ENCODE data around the gene DNAJC13.

Gene DNAJC13

DNA sequence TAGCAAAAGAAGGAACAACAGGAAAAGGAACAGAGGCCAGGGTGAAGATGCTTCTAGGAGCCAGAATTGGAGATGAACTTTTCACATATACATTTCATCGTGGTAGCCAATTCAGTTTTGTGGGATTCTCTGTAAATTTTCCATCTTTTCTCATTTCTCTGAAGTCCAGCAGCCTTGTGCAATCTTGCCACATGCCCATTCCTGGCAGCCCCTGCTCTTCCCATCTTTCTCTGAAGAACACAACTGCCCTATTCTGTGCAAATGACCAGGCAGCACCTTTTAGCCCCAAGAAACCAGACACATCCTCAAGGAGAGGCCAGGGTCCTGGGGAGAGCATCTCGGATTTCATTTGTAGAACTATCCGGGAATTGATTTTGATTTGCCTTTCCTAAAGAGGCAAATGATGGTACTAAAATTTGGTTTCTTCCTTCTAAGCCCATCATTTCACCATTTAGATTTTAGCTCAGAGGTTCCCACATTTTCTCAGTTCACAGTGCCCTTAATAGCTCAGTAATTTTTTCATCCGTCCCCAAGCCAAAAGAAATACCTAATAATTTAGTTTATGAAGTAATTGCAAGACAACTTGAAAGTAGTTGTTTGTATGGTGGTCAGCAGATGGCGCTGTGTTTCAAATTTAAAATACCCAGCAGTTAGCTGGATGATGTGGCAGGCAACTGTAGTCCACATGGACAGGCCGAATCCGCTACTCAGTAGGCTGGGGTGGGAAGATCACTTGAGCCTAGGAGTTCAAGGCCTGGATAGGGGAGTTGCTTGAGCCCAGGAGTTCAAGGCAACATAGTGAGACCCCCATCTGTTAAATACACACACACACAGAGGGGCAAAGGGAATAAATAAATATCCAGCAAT, 118.5 kb downstream of the DNAJC13 start:
- Histone ChIP-seq H3K27ac (ENCODE audit: low read depth, low read length) (no peak overlapping the region), H3K9ac (ENCODE audit: low read length) (no peak overlapping the region)

DNA sequence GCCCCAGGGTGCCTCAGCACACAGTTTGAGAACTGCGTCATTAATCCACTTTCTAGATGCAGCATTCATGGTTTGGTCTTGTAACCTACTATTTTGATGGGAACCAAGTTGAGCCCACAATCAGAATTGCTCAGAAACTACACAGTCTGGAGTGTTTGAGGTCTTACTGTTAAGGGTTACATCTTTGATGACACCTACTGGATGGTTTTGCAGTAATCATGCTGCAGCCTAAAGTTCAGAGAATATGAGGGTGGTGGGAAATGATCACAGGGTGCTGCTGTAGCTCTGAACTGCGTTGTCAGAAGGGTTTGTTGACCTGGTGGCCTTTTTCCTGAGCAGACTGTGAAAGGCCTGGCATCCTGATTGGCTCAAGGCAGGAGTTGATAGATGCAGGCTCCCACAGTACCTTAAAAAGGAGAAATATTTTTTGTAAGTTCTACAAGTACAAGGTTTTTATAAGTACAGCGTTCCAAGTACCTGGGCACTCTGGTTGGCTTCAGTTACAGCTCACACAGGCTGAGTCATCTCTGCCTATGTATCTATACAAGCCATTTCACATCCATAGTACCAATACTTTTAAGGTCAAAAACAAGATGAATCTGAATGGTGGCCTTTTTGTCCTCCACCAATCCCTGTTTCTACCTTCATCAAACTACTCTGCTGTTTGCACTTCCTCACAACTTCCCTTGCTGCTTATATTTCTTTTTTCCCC, 119.3 kb downstream of the DNAJC13 start:
- no peak overlapping the region for H3K4me3 ChIP-seq (ENCODE audit: low read depth in 1 of 2, low read length in 2 of 2)
- H3K27me3 ChIP-seq (ENCODE audit: control insufficient read depth in 1 of 2, insufficient read depth in 2 of 2, low read length in 2 of 2), result no peaks in the 10 kb centered on the region
- H3K27ac ChIP-seq (ENCODE audit: low read depth, low read length), result no peak overlapping the region
- H3K9me3 ChIP-seq (ENCODE audit: low read length), result no peaks in the 10 kb centered on the region
- no peaks in the 10 kb centered on the region for H3K4me1 ChIP-seq (ENCODE audit: insufficient read depth, low read length)
- H3K36me3 ChIP-seq (ENCODE audit: insufficient read depth, low read length), result peaks cover 53% of the 10 kb centered on the region
- H3K9ac ChIP-seq (ENCODE audit: low read length), result no peak overlapping the region

More for the DNA sequence above, 118.5 kb downstream of the DNAJC13 start:
- Histone ChIP-seq H3K4me1 (ENCODE audit: insufficient read depth, low read length) (no peaks in the 10 kb centered on the region), H3K9me3 (ENCODE audit: low read length) (no peaks in the 10 kb centered on the region), H3K27me3 (ENCODE audit: control insufficient read depth in 1 of 2, insufficient read depth in 2 of 2, low read length in 2 of 2) (no peaks in the 10 kb centered on the region), H3K36me3 (ENCODE audit: insufficient read depth, low read length) (peaks cover 51% of the 10 kb centered on the region), H3K4me3 (ENCODE audit: low read depth in 1 of 2, low read length in 2 of 2) (no peak overlapping the region)

DNA sequence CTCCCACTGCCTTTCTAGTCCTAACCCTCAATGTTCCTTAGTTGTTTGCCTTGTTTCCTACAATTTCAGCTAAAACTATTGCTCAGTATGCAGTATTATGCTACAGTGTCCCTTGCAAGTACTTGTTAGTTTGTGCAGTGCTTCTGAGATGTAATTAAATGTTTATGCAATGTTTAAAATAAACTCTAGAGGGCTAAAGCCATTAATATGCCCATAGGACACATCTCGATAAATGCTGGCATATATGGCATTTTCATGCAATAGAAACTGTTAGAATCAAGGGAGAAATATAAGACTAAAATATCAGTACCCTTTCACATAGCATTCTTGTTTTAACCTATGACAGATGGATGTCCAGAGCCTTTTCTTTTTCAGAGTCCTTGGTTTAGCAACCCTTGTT, 120.0 kb downstream of the DNAJC13 start:
- Histone ChIP-seq H3K36me3 (ENCODE audit: insufficient read depth, low read length) (peaks cover 56% of the 10 kb centered on the region), H3K27me3 (ENCODE audit: control insufficient read depth in 1 of 2, insufficient read depth in 2 of 2, low read length in 2 of 2) (no peaks in the 10 kb centered on the region), H3K4me1 (ENCODE audit: insufficient read depth, low read length) (no peaks in the 10 kb centered on the region), H3K9me3 (ENCODE audit: low read length) (no peaks in the 10 kb centered on the region), H3K27ac (ENCODE audit: low read depth, low read length) (no peak overlapping the region), H3K9ac (ENCODE audit: low read length) (no peak overlapping the region), H3K4me3 (ENCODE audit: low read depth in 1 of 2, low read length in 2 of 2) (no peak overlapping the region)

DNA sequence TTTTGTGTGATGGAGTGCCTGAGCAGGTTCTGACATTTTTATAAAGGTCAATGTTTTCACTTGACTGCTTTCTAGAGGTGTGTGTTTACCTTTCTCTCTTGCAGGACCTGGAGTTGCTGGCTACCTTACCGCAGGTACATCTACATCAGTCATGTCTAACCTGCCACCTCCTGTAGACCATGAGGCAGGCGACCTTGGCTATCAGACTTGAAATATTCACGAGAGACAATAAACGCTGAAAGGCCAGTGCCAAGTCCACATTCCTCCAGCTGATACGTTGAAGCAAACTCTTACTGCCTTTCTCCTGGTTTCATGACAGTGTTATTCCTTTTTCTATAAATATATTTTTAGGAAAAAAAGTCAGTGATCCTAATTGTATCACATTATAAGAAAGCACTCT, 120.8 kb downstream of the DNAJC13 start:
- no peak overlapping the region for H3K9ac ChIP-seq (ENCODE audit: low read length)
- no peaks in the 10 kb centered on the region for H3K9me3 ChIP-seq (ENCODE audit: low read length)
- no peak overlapping the region for H3K27ac ChIP-seq (ENCODE audit: low read depth, low read length)
- peaks cover 56% of the 10 kb centered on the region for H3K36me3 ChIP-seq (ENCODE audit: insufficient read depth, low read length)
- no peaks in the 10 kb centered on the region for H3K4me1 ChIP-seq (ENCODE audit: insufficient read depth, low read length)
- H3K27me3 ChIP-seq (ENCODE audit: control insufficient read depth in 1 of 2, insufficient read depth in 2 of 2, low read length in 2 of 2), result no peaks in the 10 kb centered on the region
- no peak overlapping the region for H3K4me3 ChIP-seq (ENCODE audit: low read depth in 1 of 2, low read length in 2 of 2)

DNA sequence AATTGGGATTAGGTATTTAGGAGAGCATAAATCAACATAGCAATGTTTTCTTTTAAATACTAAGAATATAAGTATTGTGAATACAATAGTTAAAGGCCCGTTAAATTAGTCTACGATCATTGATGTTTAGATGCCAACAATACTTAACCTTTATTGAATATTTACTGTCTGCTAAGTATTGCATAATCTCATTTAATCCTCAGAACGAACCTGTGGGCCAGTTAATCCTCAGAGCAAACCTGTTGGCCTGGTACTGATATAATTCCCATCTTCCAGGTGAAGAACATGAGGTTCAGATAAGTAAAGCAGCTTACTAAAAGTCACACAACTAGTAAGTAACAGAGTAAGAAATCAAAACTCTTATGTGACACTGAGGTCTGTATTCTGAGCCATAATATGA, 122.4 kb downstream of the DNAJC13 start:
- Histone ChIP-seq H3K27ac (ENCODE audit: low read depth, low read length) (no peak overlapping the region), H3K4me3 (ENCODE audit: low read depth in 1 of 2, low read length in 2 of 2) (no peak overlapping the region), H3K27me3 (ENCODE audit: control insufficient read depth in 1 of 2, insufficient read depth in 2 of 2, low read length in 2 of 2) (no peaks in the 10 kb centered on the region), H3K9ac (ENCODE audit: low read length) (no peak overlapping the region), H3K4me1 (ENCODE audit: insufficient read depth, low read length) (no peaks in the 10 kb centered on the region), H3K36me3 (ENCODE audit: insufficient read depth, low read length) (peaks cover 43% of the 10 kb centered on the region), H3K9me3 (ENCODE audit: low read length) (no peaks in the 10 kb centered on the region)

DNA sequence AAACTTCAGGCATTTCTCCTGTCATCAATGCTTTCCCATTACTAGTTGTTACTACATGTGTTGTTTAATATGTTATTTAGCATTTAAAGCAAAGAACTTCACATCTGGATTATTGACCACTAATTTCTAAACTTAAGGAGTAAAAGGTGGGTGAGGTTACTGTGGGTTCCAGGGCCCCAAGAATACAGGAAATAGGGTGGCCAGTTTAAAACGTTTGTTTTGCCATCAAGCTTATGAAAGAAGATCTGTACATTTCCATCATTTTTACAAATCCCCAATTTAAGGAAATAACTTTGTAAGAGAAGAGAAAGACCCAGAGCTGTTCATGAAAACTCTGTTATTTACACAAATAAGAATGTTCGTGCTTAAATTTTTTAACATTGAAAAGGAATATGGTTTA, 125.3 kb downstream of the DNAJC13 start:
- Histone ChIP-seq H3K27me3 (ENCODE audit: control insufficient read depth in 1 of 2, insufficient read depth in 2 of 2, low read length in 2 of 2) (no peaks in the 10 kb centered on the region), H3K36me3 (ENCODE audit: insufficient read depth, low read length) (peaks cover 35% of the 10 kb centered on the region), H3K4me1 (ENCODE audit: insufficient read depth, low read length) (no peaks in the 10 kb centered on the region), H3K9me3 (ENCODE audit: low read length) (no peaks in the 10 kb centered on the region), H3K4me3 (ENCODE audit: low read depth in 1 of 2, low read length in 2 of 2) (no peak overlapping the region), H3K9ac (ENCODE audit: low read length) (no peak overlapping the region), H3K27ac (ENCODE audit: low read depth, low read length) (no peak overlapping the region)

DNA sequence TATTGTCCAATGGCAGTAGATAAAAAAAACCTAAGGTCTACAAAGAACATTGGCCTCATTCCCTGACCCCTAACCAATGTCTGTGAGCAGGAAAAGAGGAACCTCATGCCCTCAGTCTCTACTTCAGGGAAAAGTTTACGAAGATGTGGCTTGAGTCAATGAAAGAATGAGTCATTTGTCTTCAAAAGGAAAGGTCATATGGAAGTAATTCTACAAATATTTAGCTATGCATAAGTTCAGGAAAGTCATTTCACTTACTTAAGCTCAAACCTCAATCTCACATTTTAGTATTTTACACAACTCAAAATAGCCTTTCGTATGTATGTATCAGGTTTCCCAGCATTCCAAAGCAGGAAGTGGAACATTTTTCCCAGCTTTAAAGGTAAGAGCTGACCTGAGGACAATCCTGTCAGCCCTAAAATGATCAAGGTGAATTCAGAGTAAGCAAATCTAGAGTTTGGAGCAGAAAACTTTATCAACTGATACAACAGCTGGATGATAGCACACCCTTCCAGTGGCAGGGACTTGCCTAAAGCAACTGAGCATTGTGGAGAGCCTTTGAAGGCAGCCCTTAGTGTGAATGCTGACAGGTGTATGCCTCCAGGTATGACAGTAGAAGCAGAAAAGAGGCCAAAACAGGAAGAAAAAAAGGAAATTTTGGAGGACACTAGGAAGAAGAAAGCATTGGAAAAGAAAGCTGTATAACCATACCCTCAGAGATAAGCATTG, 125.9 kb downstream of the DNAJC13 start:
- no peak overlapping the region for H3K9ac ChIP-seq (ENCODE audit: low read length)
- H3K27me3 ChIP-seq (ENCODE audit: control insufficient read depth in 1 of 2, insufficient read depth in 2 of 2, low read length in 2 of 2), result no peaks in the 10 kb centered on the region
- H3K9me3 ChIP-seq (ENCODE audit: low read length), result no peaks in the 10 kb centered on the region
- H3K4me1 ChIP-seq (ENCODE audit: insufficient read depth, low read length), result no peaks in the 10 kb centered on the region
- H3K27ac ChIP-seq (ENCODE audit: low read depth, low read length), result no peak overlapping the region
- H3K36me3 ChIP-seq (ENCODE audit: insufficient read depth, low read length), result peaks cover 30% of the 10 kb centered on the region
- H3K4me3 ChIP-seq (ENCODE audit: low read depth in 1 of 2, low read length in 2 of 2), result no peak overlapping the region

DNA sequence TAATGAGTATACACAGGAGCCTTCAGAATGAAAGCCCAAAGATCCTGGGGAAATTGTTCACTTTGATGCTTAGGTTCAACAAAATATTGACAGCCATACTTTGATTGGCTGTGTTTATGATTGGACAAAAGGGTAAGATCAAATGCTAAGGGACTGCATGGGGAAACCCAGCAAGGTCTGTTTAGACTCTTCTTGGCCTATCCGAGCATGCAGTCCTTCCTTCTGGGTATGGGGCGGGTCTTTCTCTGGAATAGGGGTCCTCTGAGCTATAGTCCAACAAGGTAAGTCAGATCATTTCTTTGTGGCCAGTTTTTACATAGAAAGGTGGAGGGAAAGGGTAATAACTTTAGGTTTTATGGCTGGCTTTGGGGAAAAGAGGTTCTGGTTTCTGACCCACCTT, 126.8 kb downstream of the DNAJC13 start:
- no peaks in the 10 kb centered on the region for H3K9me3 ChIP-seq (ENCODE audit: low read length)
- H3K4me3 ChIP-seq (ENCODE audit: low read depth in 1 of 2, low read length in 2 of 2), result no peak overlapping the region
- no peak overlapping the region for H3K27ac ChIP-seq (ENCODE audit: low read depth, low read length)
- H3K27me3 ChIP-seq (ENCODE audit: control insufficient read depth in 1 of 2, insufficient read depth in 2 of 2, low read length in 2 of 2), result no peaks in the 10 kb centered on the region
- peaks cover 24% of the 10 kb centered on the region for H3K36me3 ChIP-seq (ENCODE audit: insufficient read depth, low read length)
- H3K4me1 ChIP-seq (ENCODE audit: insufficient read depth, low read length), result no peaks in the 10 kb centered on the region
- no peak overlapping the region for H3K9ac ChIP-seq (ENCODE audit: low read length)

DNA sequence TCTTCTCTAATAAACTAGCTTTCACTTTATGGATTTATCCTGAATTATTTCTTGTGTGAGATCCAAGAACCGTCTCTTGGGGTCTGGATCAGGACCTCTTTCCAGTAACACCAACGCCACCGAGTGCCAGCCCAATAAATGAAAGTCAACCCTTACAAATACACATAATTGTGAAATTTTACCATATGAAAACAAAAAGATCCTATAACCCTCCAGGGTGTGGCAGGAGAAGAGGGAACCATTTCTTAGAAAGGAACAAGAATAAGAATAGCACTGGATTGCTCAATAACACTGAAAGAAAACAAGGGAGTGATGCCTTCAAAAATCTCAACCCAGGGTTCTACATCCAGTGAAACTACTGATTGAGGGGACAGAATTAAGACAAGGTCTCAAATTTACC, 128.2 kb downstream of the DNAJC13 start:
- Histone ChIP-seq H3K4me3 (ENCODE audit: low read depth in 1 of 2, low read length in 2 of 2) (no peak overlapping the region), H3K9me3 (ENCODE audit: low read length) (no peaks in the 10 kb centered on the region), H3K4me1 (ENCODE audit: insufficient read depth, low read length) (no peaks in the 10 kb centered on the region), H3K36me3 (ENCODE audit: insufficient read depth, low read length) (peaks cover 12% of the 10 kb centered on the region), H3K27ac (ENCODE audit: low read depth, low read length) (no peak overlapping the region), H3K9ac (ENCODE audit: low read length) (no peak overlapping the region), H3K27me3 (ENCODE audit: control insufficient read depth in 1 of 2, insufficient read depth in 2 of 2, low read length in 2 of 2) (no peaks in the 10 kb centered on the region)

DNA sequence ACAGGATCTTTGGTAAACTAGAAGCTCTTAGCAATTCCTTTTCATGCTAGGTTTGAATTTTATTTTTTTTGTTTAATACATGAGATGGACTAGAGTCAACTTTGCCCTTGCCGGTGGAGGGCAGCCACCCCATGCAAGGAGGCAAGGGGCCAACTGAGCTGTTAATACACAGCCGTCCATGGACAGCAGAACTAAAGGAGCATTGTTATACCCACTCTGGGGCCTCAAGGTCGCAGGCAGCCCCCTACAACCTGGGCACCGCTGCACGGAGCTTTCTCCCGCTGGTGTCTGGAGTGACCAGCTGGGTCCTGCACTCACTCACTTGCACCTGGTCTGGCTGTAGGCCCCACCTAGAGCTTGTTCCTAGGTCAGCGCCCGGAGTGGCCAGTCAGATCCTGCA, 131.9 kb downstream of the DNAJC13 start:
- Histone ChIP-seq H3K27me3 (ENCODE audit: control insufficient read depth in 1 of 2, insufficient read depth in 2 of 2, low read length in 2 of 2) (no peaks in the 10 kb centered on the region), H3K27ac (ENCODE audit: low read depth, low read length) (no peak overlapping the region)

DNA sequence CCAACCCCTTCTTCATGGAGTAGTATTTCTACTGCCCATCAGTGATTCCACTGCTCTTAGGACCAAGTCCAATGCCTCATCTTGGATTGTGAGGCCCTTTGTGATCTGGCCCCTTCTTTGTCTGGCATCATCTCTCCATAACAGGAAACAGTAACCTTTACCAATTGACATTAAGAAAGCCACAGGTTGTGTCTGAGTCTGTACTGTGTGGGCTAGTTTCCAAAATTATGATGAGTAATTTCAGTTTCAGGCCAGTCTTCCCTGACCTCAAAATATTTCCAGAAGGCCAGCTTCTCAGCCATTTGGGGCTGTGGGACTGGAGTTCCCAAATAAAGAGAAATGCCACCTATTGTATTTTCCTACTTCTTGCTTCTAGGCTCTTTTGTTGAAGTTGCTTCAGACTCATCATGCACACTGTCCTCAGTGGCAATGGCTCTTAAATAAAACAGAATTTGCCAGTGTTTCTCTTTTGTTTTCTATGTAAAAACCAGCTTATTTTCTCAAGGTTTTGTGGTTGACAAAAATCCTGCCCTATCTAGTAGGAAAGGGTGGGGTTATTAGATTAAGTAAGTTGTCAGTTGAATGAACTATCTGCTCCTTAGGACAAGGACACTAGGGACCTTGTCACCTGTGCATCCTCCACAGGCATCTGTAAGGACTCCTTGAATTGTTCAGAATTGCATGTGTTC, 132.7 kb downstream of the DNAJC13 start:
- peaks cover under 1% of the 10 kb centered on the region for H3K4me1 ChIP-seq (ENCODE audit: insufficient read depth, low read length)
- no peaks in the 10 kb centered on the region for H3K9me3 ChIP-seq (ENCODE audit: low read length)
- no peak overlapping the region for H3K27ac ChIP-seq (ENCODE audit: low read depth, low read length)
- H3K4me3 ChIP-seq (ENCODE audit: low read depth in 1 of 2, low read length in 2 of 2), result no peak overlapping the region
- no peaks in the 10 kb centered on the region for H3K27me3 ChIP-seq (ENCODE audit: control insufficient read depth in 1 of 2, insufficient read depth in 2 of 2, low read length in 2 of 2)
- H3K9ac ChIP-seq (ENCODE audit: low read length), result no peak overlapping the region
- no peaks in the 10 kb centered on the region for H3K36me3 ChIP-seq (ENCODE audit: insufficient read depth, low read length)

More for the DNA sequence above, 131.9 kb downstream of the DNAJC13 start:
- no peaks in the 10 kb centered on the region for H3K4me1 ChIP-seq (ENCODE audit: insufficient read depth, low read length)
- no peaks in the 10 kb centered on the region for H3K9me3 ChIP-seq (ENCODE audit: low read length)
- H3K36me3 ChIP-seq (ENCODE audit: insufficient read depth, low read length), result no peaks in the 10 kb centered on the region
- no peak overlapping the region for H3K9ac ChIP-seq (ENCODE audit: low read length)
- no peak overlapping the region for H3K4me3 ChIP-seq (ENCODE audit: low read depth in 1 of 2, low read length in 2 of 2)

All from muscle layer of colon (tissue), 2 donors.